Osteoblast (primary cell): Measurements from ENCODE around the gene TENT5A. TPM values are rescaled to one million over a fixed set of nuclear protein-coding genes. Genes with fewer than 3 reads are reported as not detected.
A peak's percentile ranks its signal among the peaks of the same experiment; 100 is the strongest.

Experiments
- DNase-seq: peaks from one replicate; pipeline ENCODE4 v3.0.0; 2011; ENCODE audit warnings: low spot score, mixed read lengths; ENCODE audit not compliant: insufficient read length; ENCODE audit errors: missing footprints
- H2AFZ ChIP-seq: 2 replicates; pipeline ENCODE4 v1.6.0; 2011; ENCODE audit warnings: mild to moderate bottlenecking, low read length
- H3K27ac ChIP-seq: 2 replicates; pipeline ENCODE4 v1.5.1; 2011; ENCODE audit warnings: mild to moderate bottlenecking, low read depth, low read length, moderate library complexity
- H3K27me3 ChIP-seq: 2 replicates; pipeline ENCODE4 v1.6.0; 2012; ENCODE audit warnings: mild to moderate bottlenecking, control low read depth, inconsistent platforms, low read length, moderate library complexity; ENCODE audit not compliant: insufficient read depth
- H3K36me3 ChIP-seq: 2 replicates; pipeline ENCODE4 v1.5.1; 2011; ENCODE audit warnings: mild to moderate bottlenecking, low read length, control low read depth, moderate library complexity; ENCODE audit not compliant: insufficient read depth
- H3K4me1 ChIP-seq: 2 replicates; pipeline ENCODE4 v1.5.1; 2011; ENCODE audit warnings: mild to moderate bottlenecking, low read length, control low read depth, moderate library complexity; ENCODE audit not compliant: insufficient read depth
- H3K4me2 ChIP-seq: 2 replicates; pipeline ENCODE4 v1.6.0; 2011; ENCODE audit warnings: mild to moderate bottlenecking, low read length; ENCODE audit not compliant: insufficient read depth
- H3K4me3 ChIP-seq: fragments of 200-600 bp; sonication (generic); 3 replicates; pipeline ENCODE4 v1.5.1; 2012; ENCODE audit warnings: mild to moderate bottlenecking, low read length, inconsistent platforms; ENCODE audit not compliant: insufficient read depth
- H3K79me2 ChIP-seq: 2 replicates; pipeline ENCODE4 v1.6.0; 2012; ENCODE audit warnings: mild to moderate bottlenecking, low read length, control low read depth, inconsistent platforms; ENCODE audit not compliant: insufficient read depth
- H3K9me3 ChIP-seq: 2 replicates; pipeline ENCODE4 v1.5.1; 2011; ENCODE audit warnings: low read depth, low read length, control low read depth
- H4K20me1 ChIP-seq: 2 replicates; pipeline ENCODE4 v1.6.0; 2012; ENCODE audit warnings: mild to moderate bottlenecking, low read length, control low read depth; ENCODE audit not compliant: insufficient read depth
- total RNA-seq: library from RNA; depleted of rRNA; stranded (reverse); fragments of >200 nt; gene quantifications from 2 replicates; pipeline ENCODE4 v1.2.3, GENCODE V29; 2012
- TF ChIP-seq, protein P1 (sequence below): IDR thresholded peaks from 2 replicates; pipeline ENCODE4 v1.5.1; 2011; ENCODE audit warnings: mild to moderate bottlenecking, low read depth, low read length, moderate library complexity; ENCODE audit errors: extremely low read depth

The TENT5A gene
- total RNA-seq, 1 donor = 82.9 TPM

DNA sequence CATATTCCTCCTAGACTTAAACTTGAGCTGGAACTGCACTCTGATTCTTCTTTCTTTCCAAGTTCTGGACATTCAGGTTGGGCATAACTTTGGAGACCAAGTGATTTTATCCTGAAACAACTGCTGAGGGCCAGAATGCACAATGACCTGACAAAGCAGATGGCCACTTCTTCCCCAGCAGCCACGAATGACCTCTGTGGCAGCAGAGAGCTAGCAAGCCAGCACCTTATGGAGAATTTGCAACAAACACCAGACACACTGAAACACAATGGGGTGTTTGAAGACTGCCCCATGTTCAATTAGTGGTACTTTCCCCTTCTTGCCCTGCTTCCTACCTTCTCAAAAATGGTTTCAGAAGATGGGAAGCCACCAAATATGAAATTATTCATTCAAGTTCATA, 4.2 kb upstream of the TENT5A start:
- H3K4me2 ChIP-seq = no peak overlapping the region
- no peak overlapping the region for H2AFZ ChIP-seq

DNA sequence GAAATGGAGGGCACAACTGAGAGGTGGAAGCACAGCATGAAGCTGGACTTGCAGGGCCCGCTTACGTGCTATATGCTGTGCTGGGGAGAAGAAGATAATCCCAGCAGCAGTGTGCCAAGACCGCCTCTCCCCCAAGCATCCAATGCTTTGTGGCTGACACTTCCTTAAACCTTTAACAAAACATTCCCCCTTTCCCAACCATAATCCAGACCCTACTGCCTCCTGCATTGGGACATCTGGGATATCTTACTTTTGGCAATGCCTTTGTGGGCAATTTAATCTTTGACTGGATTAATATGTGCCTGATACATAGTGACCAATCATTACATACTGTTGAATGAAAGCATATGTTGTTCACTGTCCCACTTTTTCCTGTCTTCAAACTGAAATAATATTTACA, 3.1 kb upstream of the TENT5A start:
- Histone ChIP-seq H4K20me1 (peaks cover 10% of the 10 kb centered on the region), H3K4me2 (no peak overlapping the region)

More for the DNA sequence above, 4.2 kb upstream of the TENT5A start:
- no peak overlapping the region for H3K27ac ChIP-seq
- no peaks in the 10 kb centered on the region for H3K36me3 ChIP-seq
- peaks cover 20% of the 10 kb centered on the region for H3K4me1 ChIP-seq
- H3K27me3 ChIP-seq = no peaks in the 10 kb centered on the region
- H4K20me1 ChIP-seq = no peaks in the 10 kb centered on the region
- DNase-seq = no peak
- H3K4me3 ChIP-seq = no peak overlapping the region
- H3K79me2 ChIP-seq = peaks cover 8% of the 10 kb centered on the region
- H3K9me3 ChIP-seq = no peaks in the 10 kb centered on the region
- TF ChIP-seq, protein P1, sequence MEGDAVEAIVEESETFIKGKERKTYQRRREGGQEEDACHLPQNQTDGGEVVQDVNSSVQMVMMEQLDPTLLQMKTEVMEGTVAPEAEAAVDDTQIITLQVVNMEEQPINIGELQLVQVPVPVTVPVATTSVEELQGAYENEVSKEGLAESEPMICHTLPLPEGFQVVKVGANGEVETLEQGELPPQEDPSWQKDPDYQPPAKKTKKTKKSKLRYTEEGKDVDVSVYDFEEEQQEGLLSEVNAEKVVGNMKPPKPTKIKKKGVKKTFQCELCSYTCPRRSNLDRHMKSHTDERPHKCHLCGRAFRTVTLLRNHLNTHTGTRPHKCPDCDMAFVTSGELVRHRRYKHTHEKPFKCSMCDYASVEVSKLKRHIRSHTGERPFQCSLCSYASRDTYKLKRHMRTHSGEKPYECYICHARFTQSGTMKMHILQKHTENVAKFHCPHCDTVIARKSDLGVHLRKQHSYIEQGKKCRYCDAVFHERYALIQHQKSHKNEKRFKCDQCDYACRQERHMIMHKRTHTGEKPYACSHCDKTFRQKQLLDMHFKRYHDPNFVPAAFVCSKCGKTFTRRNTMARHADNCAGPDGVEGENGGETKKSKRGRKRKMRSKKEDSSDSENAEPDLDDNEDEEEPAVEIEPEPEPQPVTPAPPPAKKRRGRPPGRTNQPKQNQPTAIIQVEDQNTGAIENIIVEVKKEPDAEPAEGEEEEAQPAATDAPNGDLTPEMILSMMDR = no peak

DNA sequence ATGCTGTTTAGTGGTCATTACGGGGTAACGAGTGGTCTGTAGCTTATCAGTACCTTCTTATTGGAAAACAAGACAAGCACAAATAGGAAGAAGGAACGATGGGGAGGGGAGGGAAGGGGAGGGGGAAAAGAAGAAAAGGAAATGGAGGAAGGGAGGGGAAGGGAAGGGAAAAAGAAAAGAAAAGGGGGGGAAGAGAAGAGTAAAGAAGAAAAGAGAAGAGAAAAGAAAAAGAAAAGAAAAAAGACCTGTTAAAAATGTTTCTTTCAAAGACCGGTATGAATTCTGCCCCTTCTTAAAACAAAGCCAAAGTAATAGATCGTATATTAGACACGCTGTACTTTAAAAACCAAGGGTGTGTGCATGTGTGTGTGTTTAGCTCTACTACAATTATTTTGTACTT, 2.4 kb upstream of the TENT5A start:
- peaks cover 6% of the 10 kb centered on the region for H3K4me1 ChIP-seq
- peaks cover 26% of the 10 kb centered on the region for H3K79me2 ChIP-seq
- H3K27me3 ChIP-seq = no peaks in the 10 kb centered on the region
- no peak overlapping the region for H3K4me3 ChIP-seq
- H3K36me3 ChIP-seq = no peaks in the 10 kb centered on the region
- H4K20me1 ChIP-seq = peaks cover 16% of the 10 kb centered on the region
- TF ChIP-seq, protein P1 = no peak
- H2AFZ ChIP-seq = no peak overlapping the region
- H3K4me2 ChIP-seq = no peak overlapping the region
- DNase-seq = no peak
- no peaks in the 10 kb centered on the region for H3K9me3 ChIP-seq
- no peak overlapping the region for H3K27ac ChIP-seq

More for the DNA sequence above, 3.1 kb upstream of the TENT5A start:
- H3K36me3 ChIP-seq = no peaks in the 10 kb centered on the region
- no peak overlapping the region for H3K27ac ChIP-seq
- TF ChIP-seq, protein P1 = no peak
- H3K4me3 ChIP-seq = no peak overlapping the region
- H3K9me3 ChIP-seq = no peaks in the 10 kb centered on the region
- peaks cover 19% of the 10 kb centered on the region for H3K79me2 ChIP-seq
- DNase-seq = no peak
- peaks cover 9% of the 10 kb centered on the region for H3K4me1 ChIP-seq
- no peak overlapping the region for H2AFZ ChIP-seq
- no peaks in the 10 kb centered on the region for H3K27me3 ChIP-seq

DNA sequence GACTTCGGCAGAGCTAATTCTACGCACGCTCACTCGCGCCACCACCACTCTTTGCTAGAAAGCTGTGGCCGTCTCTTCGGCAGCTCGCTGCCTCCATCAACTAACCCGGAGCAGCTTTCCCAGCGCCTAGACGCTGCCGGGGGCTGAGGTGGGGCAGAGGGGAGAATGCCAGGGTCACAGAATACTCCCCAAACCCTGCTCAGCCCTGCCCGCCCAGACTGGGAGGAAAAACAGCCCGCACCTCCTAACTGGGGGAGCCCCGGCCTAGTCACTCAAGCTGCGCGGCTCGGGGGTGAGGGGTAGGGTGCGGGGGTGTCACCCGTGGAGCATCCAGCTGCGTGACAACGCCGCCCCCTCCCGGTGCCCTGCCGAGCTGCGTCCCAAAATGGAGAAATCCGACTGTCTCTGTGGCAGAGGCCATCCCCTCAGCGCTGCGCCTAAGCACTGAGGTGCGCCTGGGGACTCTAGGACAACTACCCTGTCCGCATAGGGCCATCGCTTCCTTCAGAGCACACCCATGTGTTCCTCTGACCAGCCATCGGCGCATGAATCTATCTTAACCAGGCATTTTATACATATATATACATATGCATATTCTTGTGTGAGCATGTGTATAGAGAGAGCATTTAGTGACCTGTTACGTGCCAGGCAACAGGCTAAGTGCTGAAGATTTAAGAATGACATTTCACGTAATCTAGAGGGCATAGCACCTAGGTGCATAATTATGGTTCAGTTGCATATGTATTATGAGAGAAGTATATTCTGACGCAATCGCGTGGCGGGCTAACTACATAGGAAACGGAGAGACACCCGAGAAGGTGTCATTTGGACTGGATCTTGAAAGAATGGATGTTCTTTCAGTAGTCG, 1.5 kb upstream of the TENT5A start:
- peak overlapping the region; percentile 98 for H3K27ac ChIP-seq
- H4K20me1 ChIP-seq = peaks cover 26% of the 10 kb centered on the region
- peak overlapping the region; percentile 91 for H3K4me3 ChIP-seq
- H3K9me3 ChIP-seq = no peaks in the 10 kb centered on the region
- H3K4me1 ChIP-seq = peaks cover 14% of the 10 kb centered on the region
- H2AFZ ChIP-seq = peak overlapping the region; percentile 85
- H3K79me2 ChIP-seq = peaks cover 35% of the 10 kb centered on the region
- peaks cover 8% of the 10 kb centered on the region for H3K36me3 ChIP-seq
- TF ChIP-seq, protein P1 = peak; percentile 69
- peak; percentile 81 for DNase-seq
- H3K4me2 ChIP-seq = peak overlapping the region; percentile 93
- no peaks in the 10 kb centered on the region for H3K27me3 ChIP-seq
